Stimulated activated CD4-positive, alpha-beta T cell treated with anti-CD3 and anti-CD28 coated beads, Interleukin-15, amount 100 ng/mL, for 48 hours (primary cell): Measurements from ENCODE around the gene ZNF550.
"Not testable (repeated sequence)": the region's sequence is repeated elsewhere in the genome, so short reads cannot be mapped to it uniquely, and the experiment has no call there.

Experiments used
- DNase-seq, 2 donors: peaks; one replicate each; pipeline ENCODE4 v3.0.0-alpha.2; 2020; ENCODE audit warnings: low read depth in 2 of 2

The ZNF550 gene

GRCh38 chr19:57527136-57527881, 32.4 kb downstream of the ZNF550 start, which contains the start of gene ZNF549:
TSS of gene ZNF549 (plus strand) at chr19:57527356. CDS start at chr19:57527574, 218 bp downstream.
- peak; percentile 81 to 83 for DNase-seq

- not testable (repeated sequence) for DNase-seq
These were observed 41.6 kb downstream of the ZNF550 start for GRCh38 chr19:57518021-57518420.

- DNase-seq: no peak
These were observed 44.4 kb downstream of the ZNF550 start for GRCh38 chr19:57515255-57515654.

DNA sequence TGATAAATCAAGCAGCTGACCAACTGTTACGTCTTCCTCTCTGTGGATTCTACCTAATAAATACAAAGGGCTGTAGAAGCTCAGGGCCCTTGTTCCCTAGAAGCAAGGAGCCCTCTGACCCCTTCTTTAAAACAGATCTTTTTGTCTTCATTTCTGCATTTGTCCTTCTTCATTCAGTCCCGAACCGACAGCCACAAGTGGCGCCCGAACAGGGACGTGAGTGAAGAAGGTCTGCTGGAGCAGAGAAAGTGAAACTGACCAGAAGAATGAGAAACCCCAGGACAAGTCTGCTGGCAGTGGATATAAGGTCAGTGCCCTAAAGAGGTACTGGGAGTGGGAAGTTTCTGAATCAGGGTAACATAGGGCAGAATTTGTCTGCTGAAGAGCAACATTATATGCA, 46.8 kb downstream of the ZNF550 start:
- DNase-seq: no peak

DNA sequence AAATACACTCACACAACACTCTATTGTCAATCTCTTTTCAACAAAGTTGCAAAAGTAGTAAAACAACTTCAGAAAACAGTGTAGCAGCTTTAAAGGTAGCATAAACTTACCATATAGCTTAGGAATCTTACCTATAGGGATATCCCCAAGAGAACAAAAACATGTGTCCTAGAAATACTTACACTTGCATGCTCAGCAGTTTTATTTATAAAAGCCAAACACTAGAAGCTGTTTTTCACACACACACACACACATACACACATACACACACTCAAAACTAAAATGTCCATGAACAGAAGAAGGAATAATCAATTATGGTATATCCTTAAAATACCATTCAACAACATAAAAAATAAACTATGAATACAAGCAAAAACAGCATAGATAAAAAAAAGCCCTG, 48.2 kb downstream of the ZNF550 start:
- DNase-seq: no peak

GRCh38 chr19:57506163-57506562, 53.5 kb downstream of the ZNF550 start:
- no peak for DNase-seq

GRCh38 chr19:57500400-57500799, 59.3 kb downstream of the ZNF550 start:
- DNase-seq: not testable (repeated sequence)

DNA sequence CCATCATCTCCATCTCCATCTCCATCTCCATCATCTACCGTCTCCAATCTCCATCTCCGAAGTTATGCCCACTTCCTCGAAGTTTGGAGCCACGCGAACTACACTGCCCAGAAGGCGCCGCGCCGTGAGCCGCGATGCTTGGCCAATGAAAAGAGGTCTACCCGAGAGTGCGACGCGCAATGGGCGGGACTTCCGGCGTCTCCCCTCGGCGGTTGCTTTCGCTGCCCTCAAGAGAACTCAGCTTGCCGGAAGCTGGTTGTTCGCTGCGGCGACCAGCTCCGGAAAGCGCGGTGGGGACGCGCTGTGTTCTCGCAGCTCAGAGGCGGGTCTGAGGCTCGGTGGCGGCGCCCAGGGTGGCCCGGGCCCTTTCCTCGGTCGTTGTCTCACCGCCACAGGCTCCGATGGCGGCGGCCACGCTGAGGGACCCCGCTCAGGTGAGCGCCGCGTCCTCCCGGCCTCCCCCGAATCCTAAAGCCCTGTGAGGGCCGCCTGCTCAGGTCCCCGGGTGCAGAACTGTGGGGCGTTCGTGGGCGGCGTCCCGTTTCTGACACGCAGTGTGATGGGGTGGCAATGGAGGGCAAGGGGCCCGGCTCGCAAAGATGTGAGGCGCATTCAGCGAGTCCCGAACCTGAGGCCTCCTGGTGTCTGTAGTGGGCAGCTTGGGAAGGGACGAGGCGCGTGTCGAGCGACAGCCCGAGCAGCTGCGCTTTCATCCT, 59.8 kb downstream of the ZNF550 start, which contains the start of gene ZNF773:
ZNF773 (plus strand) TSS at position 259 of the 716 bp plus-strand sequence; CDS start at position 402, 143 bp downstream.
- peak; percentile 92 to 93 for DNase-seq

DNA sequence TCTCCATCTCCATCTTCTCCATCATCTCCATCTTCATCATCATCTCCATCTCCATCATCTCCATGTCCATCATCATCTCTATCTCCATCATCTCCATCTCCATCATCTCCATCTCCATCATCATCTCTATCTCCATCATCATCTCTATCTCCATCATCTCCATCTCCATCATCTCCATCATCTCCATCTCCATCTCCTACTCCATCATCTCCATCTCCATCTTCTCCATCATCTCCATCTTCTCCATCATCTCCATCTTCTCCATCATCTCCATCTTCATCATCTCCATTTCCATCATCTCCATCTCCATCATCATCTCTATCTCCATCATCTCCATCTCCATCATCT, 60.4 kb downstream of the ZNF550 start:
- DNase-seq: not testable (repeated sequence)

DNA sequence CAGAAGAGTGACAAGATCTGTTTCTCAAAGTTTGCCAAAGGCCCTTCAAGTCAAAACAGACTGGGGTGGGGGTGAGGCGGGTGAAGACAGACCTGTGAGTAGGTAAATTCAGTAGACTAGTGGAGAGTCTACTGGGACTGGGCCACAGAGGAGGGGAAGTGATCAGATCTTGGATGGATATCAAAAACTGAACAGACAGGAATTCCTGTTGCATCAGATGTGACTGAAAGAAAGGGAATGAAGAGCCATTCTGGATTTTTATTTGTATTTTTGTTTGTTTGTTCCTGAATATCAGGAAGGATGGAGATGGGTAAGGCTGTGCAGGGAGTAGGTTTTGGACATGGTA, 71.4 kb downstream of the ZNF550 start:
- not testable (repeated sequence) for DNase-seq

DNA sequence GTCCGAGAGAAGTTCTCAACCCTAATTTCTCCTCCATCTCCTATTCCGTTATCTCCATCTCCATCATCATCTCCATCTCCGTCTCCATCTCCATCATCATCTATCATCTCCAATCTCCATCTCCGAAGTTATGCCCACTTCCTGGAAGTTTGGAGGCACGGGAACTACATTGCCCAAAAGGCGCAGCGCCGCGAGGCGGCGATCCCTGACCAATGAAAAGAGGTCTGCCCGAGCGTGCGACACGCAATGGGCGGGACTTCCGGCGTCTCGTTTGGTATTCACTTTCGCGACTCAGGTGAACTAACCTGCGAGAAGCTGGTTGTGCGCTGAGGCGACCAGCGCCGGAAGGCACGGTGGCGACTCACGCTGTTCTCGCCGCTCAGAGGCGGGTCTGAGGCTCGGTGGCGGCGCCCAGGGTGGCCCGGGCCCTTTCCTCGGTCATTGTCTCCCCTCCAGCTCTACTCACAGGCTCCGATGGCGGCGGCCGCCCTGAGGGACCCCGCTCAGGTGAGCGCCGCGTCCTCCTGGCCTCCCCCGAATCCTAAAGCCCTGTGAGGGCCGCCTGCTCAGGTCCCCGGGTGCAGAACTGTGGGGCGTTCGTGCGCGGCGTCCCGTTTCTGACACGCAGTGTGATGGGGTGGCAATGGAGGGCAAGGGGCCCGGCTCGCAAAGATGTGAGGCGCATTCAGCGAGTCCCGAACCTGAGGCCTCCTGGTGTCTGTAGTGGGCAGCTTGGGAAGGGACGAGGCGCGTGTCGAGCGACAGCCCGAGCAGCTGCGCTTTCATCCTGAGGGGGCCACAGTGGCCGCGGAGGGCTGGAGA, 72.0 kb downstream of the ZNF550 start, which contains the start of gene ZNF419:
ZNF419 (plus strand) TSS at position 274 of the 822 bp plus-strand sequence; CDS start at position 475, 201 bp downstream.
- DNase-seq: peak; percentile 79 to 89
